ENCODE data around the gene CUL2. TPM values are rescaled to one million over a fixed set of nuclear protein-coding genes. Genes with fewer than 3 reads are reported as not detected.

Gene CUL2
- total and polyA plus RNA-seq, 8 donors, result 2.3 to 31.9 (median 9.2) TPM

- TF ChIP-seq EP300 (IDR thresholded peaks at IDR 0.05) (no peak), POLR2AphosphoS5 (IDR thresholded peaks at IDR 0.05) (peak in 2 of 3 donors; percentile 13 to 36)
- TF ChIP-seq, protein P1, sequence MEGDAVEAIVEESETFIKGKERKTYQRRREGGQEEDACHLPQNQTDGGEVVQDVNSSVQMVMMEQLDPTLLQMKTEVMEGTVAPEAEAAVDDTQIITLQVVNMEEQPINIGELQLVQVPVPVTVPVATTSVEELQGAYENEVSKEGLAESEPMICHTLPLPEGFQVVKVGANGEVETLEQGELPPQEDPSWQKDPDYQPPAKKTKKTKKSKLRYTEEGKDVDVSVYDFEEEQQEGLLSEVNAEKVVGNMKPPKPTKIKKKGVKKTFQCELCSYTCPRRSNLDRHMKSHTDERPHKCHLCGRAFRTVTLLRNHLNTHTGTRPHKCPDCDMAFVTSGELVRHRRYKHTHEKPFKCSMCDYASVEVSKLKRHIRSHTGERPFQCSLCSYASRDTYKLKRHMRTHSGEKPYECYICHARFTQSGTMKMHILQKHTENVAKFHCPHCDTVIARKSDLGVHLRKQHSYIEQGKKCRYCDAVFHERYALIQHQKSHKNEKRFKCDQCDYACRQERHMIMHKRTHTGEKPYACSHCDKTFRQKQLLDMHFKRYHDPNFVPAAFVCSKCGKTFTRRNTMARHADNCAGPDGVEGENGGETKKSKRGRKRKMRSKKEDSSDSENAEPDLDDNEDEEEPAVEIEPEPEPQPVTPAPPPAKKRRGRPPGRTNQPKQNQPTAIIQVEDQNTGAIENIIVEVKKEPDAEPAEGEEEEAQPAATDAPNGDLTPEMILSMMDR (IDR thresholded peaks at IDR 0.05), result no peak
These were observed 37.2 kb upstream of the CUL2 start for GRCh38 chr10:35127289-35127891.

DNA sequence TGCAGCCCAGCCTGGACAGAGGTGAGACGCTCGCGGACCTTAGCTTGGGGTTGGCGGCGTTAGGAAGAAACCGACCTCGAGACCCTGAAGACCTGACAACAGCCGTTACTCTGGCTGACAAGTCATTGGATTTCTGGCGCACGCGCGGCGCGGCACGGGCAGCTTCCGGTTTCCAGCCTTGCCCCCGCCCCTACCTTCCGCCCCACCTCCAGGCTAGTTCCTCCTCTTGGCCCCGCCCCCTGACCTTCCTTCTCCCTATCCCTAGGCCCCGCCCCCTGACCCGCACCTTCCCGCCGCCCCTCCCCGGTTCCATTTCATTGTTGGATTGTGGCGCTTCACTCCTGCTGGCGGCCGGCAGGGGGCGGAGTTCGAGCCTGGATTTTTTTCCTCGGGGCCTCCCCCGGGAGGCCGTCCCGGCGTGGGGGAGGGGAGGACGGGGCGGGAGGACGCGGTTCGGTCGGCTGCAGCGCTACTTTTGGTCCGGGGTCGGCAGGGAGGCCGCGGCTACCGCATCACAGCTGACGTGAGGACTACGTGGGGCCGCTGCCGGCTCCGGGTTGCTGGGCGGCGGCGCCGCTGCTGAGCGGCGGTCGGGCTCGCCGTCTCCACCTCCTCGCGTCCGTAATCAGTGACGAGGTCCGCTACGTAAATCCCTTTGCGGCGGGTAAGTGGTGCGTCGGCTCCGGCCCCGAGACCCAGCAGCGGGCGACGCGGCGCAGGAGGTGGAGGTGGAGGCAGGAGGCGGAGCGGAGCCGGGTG lies 36.6 kb upstream of the CUL2 start, which contains the start of gene CREM:
TSS of gene CREM (plus strand) at position 317 of the 759 bp plus-strand sequence. CDS start 10,990 bp downstream, outside the sequence.
- intact Hi-C loops (cut with DNase I; ENCODE audit: low total_unique reads), result no loop called here
- Histone ChIP-seq H3K4me3 (peak within 1 kb of the TSS; percentile 45 to 88 (median 65)), H3K27me3 (no peaks in the 10 kb centered on the region), H3K4me1 (peaks cover 10 to 45% (median 30%) of the 10 kb centered on the region in 4 donors), H3K9me3 (no peaks in the 10 kb centered on the region), H3K27ac (peak within 1 kb of the TSS; percentile 99 to 100 (median 99)), H3K36me3 (no peaks in the 10 kb centered on the region)
- 0 to 3% (median 1%) methylated on average over 26 to 80 of the region's 80 CpGs for WGBS, 5 donors
- DNase-seq, result peak; percentile 99 to 100
- peak; percentile 88 for TF ChIP-seq EP300 (IDR thresholded peaks at IDR 0.05)
- peak; percentile 100 for TF ChIP-seq POLR2AphosphoS5 (IDR thresholded peaks at IDR 0.05)
- peak in 2 of 4 donors; percentile 92 to 93 for TF ChIP-seq POLR2A (IDR thresholded peaks at IDR 0.05)
- TF ChIP-seq, protein P1 (IDR thresholded peaks at IDR 0.05), result peak in 5 of 7 experiments; percentile 86 to 96 (median 93)

More at GRCh38 chr10:35127289-35127891, 37.2 kb upstream of the CUL2 start:
- intact Hi-C loops (cut with DNase I; ENCODE audit: low total_unique reads), result no loop called here
- Histone ChIP-seq H3K27ac (peak overlapping the region; percentile 99 to 100 (median 99)), H3K4me1 (peaks cover 10 to 52% (median 31%) of the 10 kb centered on the region in 4 donors), H3K9me3 (no peaks in the 10 kb centered on the region), H3K27me3 (no peaks in the 10 kb centered on the region), H3K36me3 (no peaks in the 10 kb centered on the region), H3K4me3 (peak overlapping the region; percentile 45 to 88 (median 65))
- DNase-seq, result peak; percentile 63 to 84
- WGBS, 5 donors, result 0% methylated on average over 17 to 56 of the region's 56 CpGs

DNA sequence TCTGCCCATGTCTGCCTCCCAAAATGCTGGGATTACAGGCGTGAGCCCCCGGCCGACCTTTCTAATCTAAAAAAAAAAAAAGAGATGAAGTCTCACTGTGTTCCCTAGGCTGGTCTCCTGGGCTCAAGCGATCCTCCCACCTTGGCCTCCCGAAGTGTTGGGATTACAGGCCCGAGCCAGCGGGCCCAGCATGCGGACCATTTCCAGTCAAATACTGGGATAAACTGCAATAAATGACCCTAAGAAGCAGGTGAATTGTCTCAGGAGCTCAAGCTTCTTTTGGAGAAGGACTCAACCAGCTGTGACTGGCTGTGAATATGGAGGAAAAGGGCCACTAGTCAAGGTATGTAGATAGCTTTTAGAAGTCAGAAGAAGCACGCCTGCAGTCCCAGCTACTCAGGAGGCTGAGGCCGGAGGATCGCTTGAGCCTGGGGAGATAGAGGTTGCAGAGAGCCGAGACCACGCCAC lies 36.0 kb upstream of the CUL2 start:
- intact Hi-C loops (cut with DNase I; ENCODE audit: low total_unique reads), result no loop called here
- H3K4me3 ChIP-seq, result peak overlapping the region; percentile 45 to 88 (median 65)
- peaks cover 10 to 40% (median 27%) of the 10 kb centered on the region in 4 donors for H3K4me1 ChIP-seq
- H3K9me3 ChIP-seq, result no peaks in the 10 kb centered on the region
- no peaks in the 10 kb centered on the region for H3K27me3 ChIP-seq
- 61 to 73% (median 70%) methylated on average over 13 of the region's 13 CpGs for WGBS, 5 donors
- no peak for TF ChIP-seq POLR2AphosphoS5 (IDR thresholded peaks at IDR 0.05)
- TF ChIP-seq POLR2A (IDR thresholded peaks at IDR 0.05), result peak in 1 of 4 donors; percentile 19
- H3K36me3 ChIP-seq, result no peaks in the 10 kb centered on the region
- peak overlapping the region; percentile 92 to 100 (median 99) for H3K27ac ChIP-seq
- no peak for DNase-seq

DNA sequence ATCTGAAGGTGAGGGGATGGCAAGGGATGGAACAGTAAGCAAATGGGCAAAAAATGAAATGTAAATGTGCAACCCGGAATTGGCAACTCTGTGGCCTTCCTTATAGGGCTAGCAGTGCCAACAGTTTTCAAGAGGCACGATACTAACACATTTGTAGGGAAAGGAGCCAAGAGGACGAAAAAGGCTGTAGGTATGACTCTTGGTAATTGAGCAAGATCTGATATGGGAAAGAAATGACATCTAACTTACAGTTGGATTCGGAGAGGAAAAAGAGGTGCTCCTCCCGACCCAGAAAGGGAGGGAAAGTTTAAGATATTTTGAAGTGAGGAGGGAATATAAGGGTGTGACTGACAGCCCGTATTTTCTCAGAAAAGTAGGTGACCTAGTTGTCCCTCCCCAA lies 34.4 kb upstream of the CUL2 start:
- WGBS, 5 donors, result 41 to 61% (median 51%) methylated on average over 6 of the region's 6 CpGs

More for the DNA sequence above, 34.4 kb upstream of the CUL2 start:
- DNase-seq, result no peak
- no peak overlapping the region for H3K4me3 ChIP-seq
- H3K27ac ChIP-seq, result peak overlapping the region in 1 of 5 donors; percentile 21
- H3K27me3 ChIP-seq, result no peaks in the 10 kb centered on the region
- peaks cover 5 to 26% (median 19%) of the 10 kb centered on the region in 4 donors for H3K4me1 ChIP-seq
- TF ChIP-seq, protein P1 (IDR thresholded peaks at IDR 0.05), result no peak
- TF ChIP-seq POLR2AphosphoS5 (IDR thresholded peaks at IDR 0.05) (no peak), EP300 (IDR thresholded peaks at IDR 0.05) (no peak), POLR2A (IDR thresholded peaks at IDR 0.05) (no peak)
- intact Hi-C loops (cut with DNase I; ENCODE audit: low total_unique reads), result loop anchor here (5.0 kb wide), 1 partner anchor 93 kb away; no protein-coding TSS in a partner anchor
- H3K36me3 ChIP-seq, result no peaks in the 10 kb centered on the region
- no peaks in the 10 kb centered on the region for H3K9me3 ChIP-seq
